ENCODE data around the gene MSH5. TPM values are rescaled to one million over a fixed set of nuclear protein-coding genes. Genes with fewer than 3 reads are reported as not detected.

MSH5 gene
- total and polyA plus RNA-seq, 9 of the 15 experiments (the other 6 are each of a cell fraction or from before 2014, with no cell fraction given), result 12.5 to 104 (median 46.6) TPM

- TF ChIP-seq PATZ1 (CRISPR knock-in tag; IDR thresholded peaks at IDR 0.05; ENCODE audit: borderline replicate concordance) (0 out of 2 replicates have a peak, but pooled peaks have one; percentile 51), ZNF316 (IDR thresholded peaks at IDR 0.05) (peak; percentile 89), RCOR1 (IDR thresholded peaks at IDR 0.05; ENCODE audit: borderline replicate concordance in 1 of 2, low read depth in 2 of 2, low read length in 2 of 2) (peak; percentile 69 to 98), ELF4 (CRISPR knock-in tag; IDR thresholded peaks at IDR 0.05) (peak; percentile 73; the same call in 1 of the 2 replicates), CEBPG (CRISPR knock-in tag; IDR thresholded peaks at IDR 0.05) (no peak), CEBPG (tag; conservative IDR thresholded peaks at IDR 0.05 in 1 of 2, IDR thresholded peaks at IDR 0.05 in 1 of 2) (no peak), STAT6 (CRISPR knock-in tag; IDR thresholded peaks at IDR 0.05) (peak; percentile 16), ZNF740 (CRISPR knock-in tag; IDR thresholded peaks at IDR 0.05) (peak; percentile 75), ZNF740 (tag; IDR thresholded peaks at IDR 0.05) (no peak), ZFPM2 (CRISPR knock-in tag; IDR thresholded peaks at IDR 0.05) (peak; percentile 35; the same call in 1 of the 2 replicates), HDAC6 (IDR thresholded peaks at IDR 0.05; ENCODE audit: low read depth, low read length) (0 out of 2 replicates have a peak, but pooled peaks have one; percentile 43), BHLHE40 (IDR thresholded peaks at IDR 0.05; ENCODE audit: low read length) (peak; percentile 93), L3MBTL2 (IDR thresholded peaks at IDR 0.05) (peak; percentile 80), UBTF (IDR thresholded peaks at IDR 0.05; ENCODE audit: borderline replicate concordance in 1 of 2, low read depth in 2 of 2, low read length in 2 of 2) (peak in 1 of 2 experiments; percentile 98; a peak in 2 of 4 replicates), XRCC5 (IDR thresholded peaks at IDR 0.05; ENCODE audit: low read depth, low read length) (peak; percentile 99), USF1 (CRISPR knock-in tag; IDR thresholded peaks at IDR 0.05) (peak; percentile 66)
These were observed 37.3 kb downstream of the MSH5 start, which contains the start of gene VWA7 (continued) for GRCh38 chr6:31776989-31777666.
